HCT116 (cell line): ENCODE data around the gene PPP2R5C.

Experiments used
- CBX3 ChIP-seq: IDR thresholded peaks from 2 replicates; pipeline ENCODE4 v1.6.1; 2012; ENCODE audit warnings: low read depth
- EZH2 ChIP-seq: fragments of 200-600 bp; sonication (generic); IDR thresholded peaks from 2 replicates; pipeline ENCODE4 v1.6.1; 2017; ENCODE audit warnings: antibody characterized with exemption, mixed run types
- RAD21 ChIP-seq: IDR thresholded peaks from 2 replicates; pipeline ENCODE4 v1.6.1; 2012; ENCODE audit warnings: low read depth, mild to moderate bottlenecking
- SP1 ChIP-seq: IDR thresholded peaks from 2 replicates; pipeline ENCODE4 v1.6.1; 2012; ENCODE audit warnings: low read depth
- TF ChIP-seq, protein P1 (sequence below), 3 experiments: fragments of 200-600 bp in 1 of 3; sonication (generic) in 1 of 3; IDR thresholded peaks in 2 of 3; conservative IDR thresholded peaks in 1 of 3; 2 replicates each; pipeline ENCODE4 v1.5.1; 2012 to 2017; ENCODE audit warnings: low read depth in 2 of 3, low read length in 2 of 3, antibody characterized with exemption in 1 of 3, borderline replicate concordance in 1 of 3, control low read depth in 1 of 3, mild to moderate bottlenecking in 1 of 3, mixed read lengths in 1 of 3, mixed run types in 1 of 3, moderate library complexity in 1 of 3; ENCODE audit not compliant: insufficient read depth in 1 of 3
- TF ChIP-seq, protein P2 (sequence below): IDR thresholded peaks from 2 replicates; pipeline ENCODE4 v1.6.1; 2012
- TF ChIP-seq, protein P3 (sequence below): IDR thresholded peaks from 2 replicates; pipeline ENCODE4 v1.6.1; 2012

DNA sequence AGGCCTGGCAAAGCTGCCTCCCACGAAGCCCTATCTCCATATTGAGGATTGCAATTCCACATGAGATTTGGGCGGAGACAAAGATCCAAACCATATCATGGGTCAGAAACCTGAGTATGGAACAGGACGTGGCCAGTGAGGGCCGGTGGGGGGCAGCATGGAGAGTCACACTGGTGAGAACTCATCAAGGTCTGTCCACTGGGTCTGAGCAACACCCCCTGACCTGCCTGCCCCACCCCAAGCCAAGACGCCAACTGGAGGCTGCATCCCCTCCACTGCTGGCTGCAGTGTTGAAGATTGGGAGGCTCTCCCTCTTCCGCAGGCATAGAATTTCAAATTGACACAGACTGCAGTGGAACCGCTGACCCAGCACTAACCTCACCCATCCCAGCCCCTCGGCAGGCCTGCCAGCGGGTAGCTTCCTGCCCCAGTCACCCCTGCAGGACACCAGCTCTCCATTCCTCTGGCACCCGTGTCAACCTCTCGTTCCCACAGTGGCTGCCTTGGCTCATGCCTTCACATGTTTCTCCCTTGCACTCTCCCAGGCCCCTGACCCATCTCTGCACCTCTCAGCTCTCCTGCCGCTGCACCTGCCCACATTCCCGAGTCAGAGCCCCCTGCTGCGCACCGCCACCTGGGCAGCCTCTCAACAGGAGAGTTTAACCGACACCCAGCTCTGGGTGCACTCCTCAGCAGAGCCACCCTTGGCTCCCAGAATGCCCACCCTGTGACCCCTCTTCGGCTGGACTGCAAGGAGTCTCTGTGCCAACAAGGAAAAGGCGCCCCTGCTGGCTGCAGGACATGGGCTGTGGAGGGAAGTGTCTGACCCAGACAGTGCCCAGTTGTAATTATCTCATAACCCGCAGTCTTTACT is 45.2 kb upstream of the PPP2R5C start:
- TF ChIP-seq RAD21 (no peak), CBX3 (no peak), SP1 (no peak), EZH2 (no peak)
- TF ChIP-seq, protein P1, sequence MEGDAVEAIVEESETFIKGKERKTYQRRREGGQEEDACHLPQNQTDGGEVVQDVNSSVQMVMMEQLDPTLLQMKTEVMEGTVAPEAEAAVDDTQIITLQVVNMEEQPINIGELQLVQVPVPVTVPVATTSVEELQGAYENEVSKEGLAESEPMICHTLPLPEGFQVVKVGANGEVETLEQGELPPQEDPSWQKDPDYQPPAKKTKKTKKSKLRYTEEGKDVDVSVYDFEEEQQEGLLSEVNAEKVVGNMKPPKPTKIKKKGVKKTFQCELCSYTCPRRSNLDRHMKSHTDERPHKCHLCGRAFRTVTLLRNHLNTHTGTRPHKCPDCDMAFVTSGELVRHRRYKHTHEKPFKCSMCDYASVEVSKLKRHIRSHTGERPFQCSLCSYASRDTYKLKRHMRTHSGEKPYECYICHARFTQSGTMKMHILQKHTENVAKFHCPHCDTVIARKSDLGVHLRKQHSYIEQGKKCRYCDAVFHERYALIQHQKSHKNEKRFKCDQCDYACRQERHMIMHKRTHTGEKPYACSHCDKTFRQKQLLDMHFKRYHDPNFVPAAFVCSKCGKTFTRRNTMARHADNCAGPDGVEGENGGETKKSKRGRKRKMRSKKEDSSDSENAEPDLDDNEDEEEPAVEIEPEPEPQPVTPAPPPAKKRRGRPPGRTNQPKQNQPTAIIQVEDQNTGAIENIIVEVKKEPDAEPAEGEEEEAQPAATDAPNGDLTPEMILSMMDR (IDR thresholded peaks at IDR 0.05 in 2 of 3, conservative IDR thresholded peaks at IDR 0.05 in 1 of 3; ENCODE audit: borderline replicate concordance in 1 of 3, insufficient read depth in 1 of 3, low read depth in 2 of 3, low read length in 2 of 3): no peak
- TF ChIP-seq, protein P2, sequence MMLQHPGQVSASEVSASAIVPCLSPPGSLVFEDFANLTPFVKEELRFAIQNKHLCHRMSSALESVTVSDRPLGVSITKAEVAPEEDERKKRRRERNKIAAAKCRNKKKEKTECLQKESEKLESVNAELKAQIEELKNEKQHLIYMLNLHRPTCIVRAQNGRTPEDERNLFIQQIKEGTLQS: no peak
- TF ChIP-seq, protein P3, sequence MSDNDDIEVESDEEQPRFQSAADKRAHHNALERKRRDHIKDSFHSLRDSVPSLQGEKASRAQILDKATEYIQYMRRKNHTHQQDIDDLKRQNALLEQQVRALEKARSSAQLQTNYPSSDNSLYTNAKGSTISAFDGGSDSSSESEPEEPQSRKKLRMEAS: no peak
